ENCODE measurements around the gene GPC5. TPM values are rescaled to one million over a fixed set of nuclear protein-coding genes. Genes with fewer than 3 reads are reported as not detected.

The GPC5 gene
- total and polyA plus RNA-seq, 9 of the 15 experiments (the other 6 are each of a cell fraction or from before 2014, with no cell fraction given) = 0.18 to 0.27 TPM; not detected in 7

DNA sequence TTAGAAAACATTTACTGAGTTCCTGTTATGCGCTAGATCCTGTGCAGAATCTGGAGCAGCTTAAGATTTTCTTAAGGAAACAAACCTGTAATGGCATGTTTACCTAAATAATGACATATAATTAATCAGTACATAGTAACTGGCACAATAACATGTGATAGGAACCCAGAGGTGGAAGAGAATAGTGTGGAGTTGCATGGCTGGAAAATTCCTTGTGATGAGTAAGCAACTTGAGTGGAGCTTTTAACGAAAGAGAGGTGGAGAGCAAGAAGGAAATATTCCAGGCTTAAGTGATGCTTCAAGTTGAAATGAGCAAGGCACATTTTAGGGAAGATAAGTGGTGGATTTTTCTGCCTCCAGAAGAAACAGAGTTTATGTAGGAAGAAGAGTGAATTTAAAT is 9.2 kb upstream of the GPC5 start:
- no peaks in the 10 kb centered on the region for H3K27me3 ChIP-seq (ENCODE audit: control insufficient read depth in 2 of 2, insufficient read depth in 2 of 2, low read length in 2 of 2)
- ChIA-PET POLR2A (interaction anchor here (0.6 to 4.5 kb wide), 6 partner anchors 9 to 248 kb away, joined by 3 to 31 read pairs (median 3); partner anchors contain the start of gene GPC5), CTCF (ENCODE audit: low intra/inter-chr PET ratio) (no interaction called here)
- FAIRE-seq (no peak), ATAC-seq (no peak), DNase-seq (ENCODE audit: extremely low read depth in 1 of 4, low spot score in 3 of 4) (no peak)
- H2AFZ ChIP-seq (ENCODE audit: low read depth, low read length) = no peak overlapping the region
- intact Hi-C loops (cut with micrococcal nuclease) = loop anchor here (5.0 kb wide), 1 partner anchor 192 kb away; no protein-coding TSS in a partner anchor
- WGBS (ENCODE audit: insufficient coverage, low coverage, missing lambda C conversion rate) = 0% methylated on average over 2 of the region's 2 CpGs
- no peaks in the 10 kb centered on the region for H3K4me1 ChIP-seq (replicated peaks in 1 of 2; ENCODE audit: control insufficient read depth in 2 of 2, insufficient read depth in 2 of 2, low read length in 2 of 2)
- in situ Hi-C loops (cut with MboI) = no loop called here
- no peaks in the 10 kb centered on the region for H3K79me2 ChIP-seq (ENCODE audit: control insufficient read depth, insufficient read depth, low read length)
- H3K4me3 ChIP-seq = no peak overlapping the region
- BruUV-seq (replicated peaks) = no TSS peak
- H3K9me3 ChIP-seq (replicated peaks; ENCODE audit: control insufficient read depth, insufficient read depth, low read depth, low read length) = no peaks in the 10 kb centered on the region
- TF ChIP-seq ZMIZ1 (IDR thresholded peaks at IDR 0.05; ENCODE audit: low read depth in 2 of 2, low read length in 2 of 2) (no peak), FOXA1 (IDR thresholded peaks at IDR 0.05; ENCODE audit: borderline replicate concordance) (no peak)
- TF ChIP-seq, protein P1, sequence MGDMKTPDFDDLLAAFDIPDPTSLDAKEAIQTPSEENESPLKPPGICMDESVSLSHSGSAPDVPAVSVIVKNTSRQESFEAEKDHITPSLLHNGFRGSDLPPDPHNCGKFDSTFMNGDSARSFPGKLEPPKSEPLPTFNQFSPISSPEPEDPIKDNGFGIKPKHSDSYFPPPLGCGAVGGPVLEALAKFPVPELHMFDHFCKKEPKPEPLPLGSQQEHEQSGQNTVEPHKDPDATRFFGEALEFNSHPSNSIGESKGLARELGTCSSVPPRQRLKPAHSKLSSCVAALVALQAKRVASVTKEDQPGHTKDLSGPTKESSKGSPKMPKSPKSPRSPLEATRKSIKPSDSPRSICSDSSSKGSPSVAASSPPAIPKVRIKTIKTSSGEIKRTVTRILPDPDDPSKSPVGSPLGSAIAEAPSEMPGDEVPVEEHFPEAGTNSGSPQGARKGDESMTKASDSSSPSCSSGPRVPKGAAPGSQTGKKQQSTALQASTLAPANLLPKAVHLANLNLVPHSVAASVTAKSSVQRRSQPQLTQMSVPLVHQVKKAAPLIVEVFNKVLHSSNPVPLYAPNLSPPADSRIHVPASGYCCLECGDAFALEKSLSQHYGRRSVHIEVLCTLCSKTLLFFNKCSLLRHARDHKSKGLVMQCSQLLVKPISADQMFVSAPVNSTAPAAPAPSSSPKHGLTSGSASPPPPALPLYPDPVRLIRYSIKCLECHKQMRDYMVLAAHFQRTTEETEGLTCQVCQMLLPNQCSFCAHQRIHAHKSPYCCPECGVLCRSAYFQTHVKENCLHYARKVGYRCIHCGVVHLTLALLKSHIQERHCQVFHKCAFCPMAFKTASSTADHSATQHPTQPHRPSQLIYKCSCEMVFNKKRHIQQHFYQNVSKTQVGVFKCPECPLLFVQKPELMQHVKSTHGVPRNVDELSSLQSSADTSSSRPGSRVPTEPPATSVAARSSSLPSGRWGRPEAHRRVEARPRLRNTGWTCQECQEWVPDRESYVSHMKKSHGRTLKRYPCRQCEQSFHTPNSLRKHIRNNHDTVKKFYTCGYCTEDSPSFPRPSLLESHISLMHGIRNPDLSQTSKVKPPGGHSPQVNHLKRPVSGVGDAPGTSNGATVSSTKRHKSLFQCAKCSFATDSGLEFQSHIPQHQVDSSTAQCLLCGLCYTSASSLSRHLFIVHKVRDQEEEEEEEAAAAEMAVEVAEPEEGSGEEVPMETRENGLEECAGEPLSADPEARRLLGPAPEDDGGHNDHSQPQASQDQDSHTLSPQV (IDR thresholded peaks at IDR 0.05) = no peak
- no peaks in the 10 kb centered on the region for H3K9me1 ChIP-seq (ENCODE audit: control insufficient read depth, insufficient read depth, low read length)
- H3K36me3 ChIP-seq (ENCODE audit: control insufficient read depth, insufficient read depth, low read length) = no peaks in the 10 kb centered on the region
- no peak overlapping the region for H3K9ac ChIP-seq (ENCODE audit: insufficient read depth in 1 of 2, low read depth in 2 of 2, low read length in 2 of 2)
- no peak overlapping the region for H3K27ac ChIP-seq (ENCODE audit: extremely low read depth, low read depth, low read length)
- H4K20me1 ChIP-seq (replicated peaks; ENCODE audit: control insufficient read depth, insufficient read depth, low read length) = no peaks in the 10 kb centered on the region
- no peak overlapping the region for H3K4me2 ChIP-seq (ENCODE audit: insufficient read depth, low read length)
